HG03521 (cell line): ENCODE data around the gene C1S.
"Not testable (repeated sequence)": the region's sequence is repeated elsewhere in the genome, so short reads cannot be mapped to it uniquely, and the experiment has no call there.

Source experiments
- ATAC-seq: cut with Tn5 transposase; IDR thresholded peaks from one replicate; pipeline ENCODE4 v1.9.1; 2021; ENCODE audit warnings: mild to moderate bottlenecking, moderate library complexity; ENCODE audit not compliant: unreplicated experiment

The C1S gene

GRCh38 chr12:7060353-7060954, at the start of gene C1S:
TSS of gene C1S (plus strand) at chr12:7060718. CDS start at chr12:7061913, 1,195 bp downstream.
- ATAC-seq: no peak

GRCh38 chr12:7011398-7011797, 49.1 kb upstream of the C1S start:
- ATAC-seq: not testable (repeated sequence)

- ATAC-seq: no peak
These were observed 48.4 kb upstream of the C1S start for GRCh38 chr12:7012024-7012607.

- no peak for ATAC-seq
These were observed 47.4 kb upstream of the C1S start for GRCh38 chr12:7013101-7013500.

- no peak for ATAC-seq
These were observed 44.8 kb upstream of the C1S start for GRCh38 chr12:7015555-7016370.

- ATAC-seq: no peak
These were observed 43.5 kb upstream of the C1S start for GRCh38 chr12:7016958-7017571.

- ATAC-seq: peak; percentile 1
These were observed 42.6 kb upstream of the C1S start for GRCh38 chr12:7017870-7018349.

- ATAC-seq: peak; percentile 88
These were observed 42.0 kb upstream of the C1S start, which contains the start of gene LPCAT3 for GRCh38 chr12:7018350-7019042. TSS of gene LPCAT3 (minus strand) at chr12:7018476. CDS start at chr12:7018424, 52 bp downstream.

GRCh38 chr12:7019043-7019569, 41.4 kb upstream of the C1S start:
- ATAC-seq: no peak

GRCh38 chr12:7021956-7022355, 38.6 kb upstream of the C1S start:
- no peak for ATAC-seq

- ATAC-seq: no peak
These were observed 37.4 kb upstream of the C1S start for GRCh38 chr12:7023114-7023513.

- ATAC-seq: no peak
These were observed 33.7 kb upstream of the C1S start for GRCh38 chr12:7026854-7027253.

GRCh38 chr12:7031306-7031705, 29.2 kb upstream of the C1S start:
- ATAC-seq: no peak

GRCh38 chr12:7032990-7033389, 27.5 kb upstream of the C1S start:
- no peak for ATAC-seq

- no peak for ATAC-seq
These were observed 26.1 kb upstream of the C1S start for GRCh38 chr12:7034464-7034863.

- no peak for ATAC-seq
These were observed 25.1 kb upstream of the C1S start for GRCh38 chr12:7035463-7035862.

GRCh38 chr12:7037411-7037810, 23.1 kb upstream of the C1S start:
- ATAC-seq: not testable (repeated sequence)

- no peak for ATAC-seq
These were observed 21.9 kb upstream of the C1S start for GRCh38 chr12:7038591-7038990.

GRCh38 chr12:7039403-7039802, 21.1 kb upstream of the C1S start:
- no peak for ATAC-seq

- ATAC-seq: no peak
These were observed 17.7 kb upstream of the C1S start for GRCh38 chr12:7042842-7043241.

GRCh38 chr12:7045913-7046312, 14.6 kb upstream of the C1S start:
- ATAC-seq: no peak
